Endometrial microvascular endothelial cells (primary cell): ENCODE data around the gene IDS. TPM values are rescaled to one million over a fixed set of nuclear protein-coding genes. Genes with fewer than 3 reads are reported as not detected.

Experiments
- in situ Hi-C: cut with HindIII; loops from 2 replicates; pipeline ENCODE4 v1.10.0; 2017; ENCODE audit warnings: low sequenced_read_pairs, low pct_unique_long_range_greater_than_20kb; ENCODE audit errors: inconsistent ontology term
- total RNA-seq: library from RNA; depleted of rRNA; stranded (reverse); fragments of >200 nt; gene quantifications from one replicate; pipeline ENCODE4 v1.2.3, GENCODE V29; 2015; ENCODE audit errors: inconsistent ontology term

IDS gene
- total RNA-seq, 1 donor from 2014 or later = 33.8 TPM

DNA sequence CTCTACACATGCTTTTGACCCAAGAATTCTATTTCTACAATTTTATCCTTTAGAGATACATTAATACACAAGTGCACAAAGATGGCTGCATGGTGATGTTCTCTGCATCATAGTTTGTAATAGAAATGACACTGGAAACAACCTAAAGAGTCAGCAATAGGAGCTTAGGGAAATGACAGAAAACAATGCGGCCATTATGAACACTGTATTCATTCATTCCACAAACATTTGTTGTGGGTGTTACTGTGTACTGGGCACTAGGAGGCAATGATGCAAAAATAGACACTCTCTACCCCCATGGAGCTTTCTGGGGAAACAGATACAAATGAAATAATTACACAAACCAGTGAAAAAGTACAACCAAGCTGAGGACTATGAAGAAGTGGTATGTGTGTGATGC lies 32.0 kb downstream of the IDS start:
- in situ Hi-C loops = no loop called here

GRCh38 chrX:149472625-149473024 lies 32.5 kb downstream of the IDS start:
- in situ Hi-C loops = no loop called here

DNA sequence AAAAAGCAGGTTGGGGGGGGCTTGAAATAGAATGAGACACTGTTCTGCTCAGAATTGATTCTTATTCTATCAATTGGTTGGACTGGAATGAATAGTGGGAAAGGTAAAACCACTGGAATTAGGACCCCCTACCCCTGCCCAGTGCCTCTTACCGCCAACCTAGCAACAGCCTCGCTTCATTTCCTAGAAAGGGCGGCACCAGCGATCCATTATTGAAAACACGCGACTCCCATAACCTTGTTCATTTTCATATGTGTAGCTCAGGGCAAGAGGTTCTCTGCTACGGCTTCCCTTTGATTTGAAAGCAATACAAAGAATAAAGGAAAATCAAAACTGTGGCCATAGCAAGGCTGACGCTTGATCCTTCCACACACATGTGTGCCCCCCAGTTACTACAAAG lies 33.7 kb downstream of the IDS start:
- in situ Hi-C loops = no loop called here

DNA sequence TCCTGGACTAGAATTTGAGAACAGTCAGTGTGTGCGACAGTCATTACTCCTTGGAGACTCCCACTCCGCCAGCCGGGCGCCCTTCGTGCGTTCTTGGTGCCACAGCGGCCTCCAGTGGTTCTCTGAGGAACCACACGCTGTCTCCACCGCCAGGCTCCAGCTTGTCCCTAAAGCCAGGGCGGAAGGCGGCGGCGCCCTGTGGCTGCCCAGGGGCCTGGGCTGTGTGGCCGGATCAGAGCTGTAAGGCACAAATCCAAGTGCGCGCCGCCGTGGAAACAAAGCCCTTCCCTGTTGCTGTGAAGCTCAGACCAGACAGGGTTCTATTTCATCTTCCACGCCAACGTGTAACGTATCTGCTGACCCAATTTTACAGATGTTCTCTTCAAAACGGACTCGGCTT lies 34.2 kb downstream of the IDS start:
- in situ Hi-C loops = no loop called here

- in situ Hi-C loops = no loop called here
These were observed 35.7 kb downstream of the IDS start for GRCh38 chrX:149469406-149469805.

DNA sequence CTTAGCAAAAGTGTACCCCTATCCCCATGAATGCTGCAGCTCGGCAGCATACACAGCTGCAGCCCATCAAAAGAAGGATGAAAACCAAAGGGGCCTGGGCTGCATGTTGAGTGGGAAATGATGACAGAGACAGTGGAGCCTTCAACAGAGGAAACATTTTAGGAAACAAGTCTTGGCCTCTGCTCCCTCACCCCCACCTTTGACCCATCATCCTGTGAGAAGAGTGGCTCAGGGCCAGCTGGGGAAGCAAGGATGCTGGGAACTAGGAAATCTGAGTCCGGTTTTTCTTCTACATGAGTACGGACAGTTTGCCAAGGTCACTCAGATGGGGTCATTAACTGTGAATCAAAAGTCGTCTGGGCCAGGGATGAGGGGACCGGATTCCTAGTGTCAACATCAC lies 37.2 kb downstream of the IDS start:
- in situ Hi-C loops = no loop called here

DNA sequence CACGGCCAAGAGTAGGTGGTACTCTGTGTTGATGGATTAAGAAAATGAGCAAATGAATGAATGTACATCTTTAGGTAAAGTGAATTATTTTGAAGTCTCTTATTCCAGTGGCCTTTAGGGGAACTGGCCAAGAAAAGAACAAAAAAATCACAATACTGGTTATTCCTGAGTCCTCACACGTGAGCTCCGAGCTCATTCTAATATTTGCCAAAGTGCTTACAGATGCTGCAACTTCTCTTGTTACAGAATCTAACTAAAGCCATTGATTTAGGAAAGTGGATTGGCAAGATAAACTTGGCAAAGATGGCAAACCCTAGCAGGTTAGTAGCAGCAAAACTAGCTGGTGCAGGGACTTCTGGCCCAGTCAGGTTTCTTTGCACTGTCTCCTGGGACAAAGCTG lies 37.6 kb downstream of the IDS start:
- in situ Hi-C loops = no loop called here

DNA sequence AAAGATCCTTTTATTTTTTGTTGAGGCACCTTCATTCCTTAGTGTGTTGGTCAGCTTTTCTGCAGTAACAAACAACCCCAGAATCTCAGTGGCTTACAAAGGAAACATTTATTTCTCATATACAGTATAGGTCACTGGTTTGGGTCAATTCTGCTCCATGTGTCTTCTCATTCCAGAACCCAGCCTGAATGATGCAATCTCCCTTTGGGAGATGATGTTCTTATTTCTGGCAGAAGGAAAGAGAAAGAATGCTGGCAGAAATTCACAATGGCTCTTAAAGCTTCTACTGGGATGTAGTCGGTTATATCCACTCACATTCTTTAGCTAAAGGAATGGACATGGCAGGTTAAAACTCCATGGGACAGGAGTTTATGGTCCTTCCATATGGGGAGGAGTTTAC lies 42.3 kb downstream of the IDS start:
- in situ Hi-C loops = no loop called here

DNA sequence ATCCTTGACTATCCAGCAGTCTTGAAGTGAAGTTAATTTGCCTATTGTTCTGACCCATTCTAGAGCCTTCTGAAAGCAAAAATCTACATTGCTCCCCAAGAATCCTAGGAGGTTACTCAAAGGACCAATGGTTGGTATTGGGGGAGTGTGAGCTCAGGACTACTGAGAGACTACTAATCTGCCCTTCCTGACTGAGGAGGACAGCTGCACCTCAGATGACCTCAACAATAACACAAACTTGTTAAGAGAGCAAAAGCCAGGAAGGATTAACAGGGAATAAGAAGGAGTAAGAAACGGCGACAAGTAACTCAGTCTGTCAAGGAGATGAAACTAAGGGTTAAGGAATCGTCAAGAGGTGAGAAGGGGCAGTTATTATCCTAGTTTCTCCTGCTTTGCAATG lies 43.4 kb downstream of the IDS start:
- in situ Hi-C loops = no loop called here

- in situ Hi-C loops = no loop called here
These were observed 46.5 kb downstream of the IDS start for GRCh38 chrX:149458586-149458985.

DNA sequence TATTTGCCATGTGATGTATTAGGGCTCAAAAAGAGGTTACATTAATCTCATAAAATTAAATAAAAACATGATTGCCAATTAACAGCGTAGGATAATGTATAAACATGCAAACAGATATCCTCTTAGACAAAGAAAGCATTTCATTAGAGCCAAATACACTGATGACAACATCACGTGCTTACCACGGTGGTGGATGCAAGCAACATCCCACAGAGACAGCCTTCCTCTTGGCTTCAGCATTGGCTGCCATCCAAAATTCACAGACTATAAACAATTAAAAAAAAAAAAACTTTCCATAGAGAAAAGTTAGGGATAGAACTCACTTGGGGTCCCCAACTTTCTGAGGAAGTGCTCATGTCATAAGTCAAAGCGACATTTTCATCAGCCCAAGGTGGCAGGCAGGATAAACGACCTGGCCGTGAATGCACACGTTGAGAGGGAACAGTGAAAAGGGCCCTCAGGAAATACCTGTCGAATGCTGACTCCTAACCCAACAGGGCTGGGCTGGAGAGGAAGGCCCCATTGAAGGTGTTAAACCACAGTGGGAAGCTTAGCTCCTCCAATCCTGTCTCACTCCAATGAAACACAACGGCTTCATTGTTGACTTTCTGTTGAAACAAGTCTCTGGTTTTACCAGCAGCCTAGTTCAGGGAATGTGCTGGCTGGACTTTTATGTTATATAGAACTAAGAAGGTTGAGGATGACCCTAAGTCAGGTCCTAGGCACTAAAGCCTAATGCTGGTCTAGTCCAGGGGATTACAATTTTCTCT lies 48.4 kb downstream of the IDS start:
- in situ Hi-C loops = no loop called here

- in situ Hi-C loops = no loop called here
These were observed 49.2 kb downstream of the IDS start for GRCh38 chrX:149455934-149456333.

GRCh38 chrX:149453906-149454822 lies 50.9 kb downstream of the IDS start:
- in situ Hi-C loops = no loop called here

GRCh38 chrX:149453030-149453429 lies 52.1 kb downstream of the IDS start:
- in situ Hi-C loops = no loop called here

DNA sequence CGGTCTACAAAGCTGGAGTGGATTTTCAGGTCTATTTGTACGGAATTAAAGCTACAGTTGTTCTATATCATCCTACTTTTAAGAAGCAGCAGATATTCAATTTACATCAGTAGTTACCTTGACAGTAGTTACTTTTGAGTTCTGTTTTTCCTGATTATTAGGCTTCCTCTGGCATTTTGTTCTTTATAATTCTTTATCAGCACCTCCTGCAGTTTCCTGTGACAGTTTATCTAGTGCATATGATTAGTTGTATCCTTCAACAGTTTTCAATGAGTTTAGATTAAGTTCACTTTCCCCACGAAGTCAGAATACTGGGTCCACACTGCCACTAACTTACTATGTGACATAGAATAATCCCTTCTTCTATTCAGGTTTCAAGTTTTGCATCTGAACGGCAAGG lies 71.7 kb downstream of the IDS start:
- in situ Hi-C loops = no loop called here

DNA sequence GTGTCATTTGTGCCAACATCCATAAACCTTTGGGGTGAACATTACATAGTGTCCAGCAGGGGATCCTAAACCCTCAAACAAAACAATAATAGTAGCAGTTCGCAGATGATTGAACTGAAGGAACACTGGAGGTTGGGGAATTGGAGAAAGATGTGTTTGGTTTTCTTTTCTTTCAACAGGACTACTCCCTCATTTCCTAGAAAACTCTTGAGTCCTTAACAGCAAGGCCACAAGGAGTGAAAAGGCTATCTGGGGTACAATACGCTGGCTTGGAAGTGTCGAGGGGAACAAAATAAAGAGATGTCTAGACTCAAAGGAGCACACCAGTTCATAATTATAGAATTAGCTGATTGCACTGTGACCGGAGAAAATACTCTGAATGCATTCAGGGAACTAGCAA lies 72.1 kb downstream of the IDS start:
- in situ Hi-C loops = no loop called here
